CD4-positive, alpha-beta T cell treated with Interleukin-6 at 100 ng/mL for 8 hours (primary cell): ENCODE data around the gene ARF3.
A peak's percentile ranks its signal among the peaks of the same experiment; 100 is the strongest.
"Not testable (repeated sequence)": the region's sequence is repeated elsewhere in the genome, so short reads cannot be mapped to it uniquely, and the experiment has no call there.

Source experiments
- DNase-seq: peaks from one replicate; pipeline ENCODE4 v3.0.0-alpha.2; 2020; ENCODE audit warnings: mixed read lengths, low spot score

The ARF3 gene

GRCh38 chr12:48929551-48929950 is 27.7 kb downstream of the ARF3 start:
- DNase-seq: no peak

- DNase-seq: no peak
Measured at GRCh38 chr12:48927261-48927660, 30.0 kb downstream of the ARF3 start.

GRCh38 chr12:48925304-48926011 is 31.8 kb downstream of the ARF3 start, which contains the start of gene FKBP11:
Gene FKBP11, minus strand, starts transcription at chr12:48925492. Its CDS starts 64 bp downstream, at chr12:48925428.
- DNase-seq: peak; percentile 71

- peak; percentile 73 for DNase-seq
Measured at GRCh38 chr12:48924617-48925303, 32.5 kb downstream of the ARF3 start.

- DNase-seq: no peak
Measured at GRCh38 chr12:48923117-48923516, 34.2 kb downstream of the ARF3 start.

GRCh38 chr12:48917857-48918537 is 39.3 kb downstream of the ARF3 start:
- DNase-seq: peak; percentile 64

GRCh38 chr12:48910196-48910595 is 47.1 kb downstream of the ARF3 start:
- DNase-seq: no peak

GRCh38 chr12:48909698-48910097 is 47.6 kb downstream of the ARF3 start:
- not testable (repeated sequence) for DNase-seq

- no peak for DNase-seq
Measured at GRCh38 chr12:48907245-48907644, 50.0 kb downstream of the ARF3 start.

GRCh38 chr12:48903982-48904411 is 53.3 kb downstream of the ARF3 start:
- DNase-seq: peak; percentile 83

- no peak for DNase-seq
Measured at GRCh38 chr12:48903363-48903981, 53.8 kb downstream of the ARF3 start.

GRCh38 chr12:48901278-48901677 is 56.0 kb downstream of the ARF3 start:
- DNase-seq: no peak

GRCh38 chr12:48899651-48900050 is 57.6 kb downstream of the ARF3 start:
- DNase-seq: no peak

GRCh38 chr12:48894271-48894670 is 63.0 kb downstream of the ARF3 start:
- DNase-seq: no peak

- DNase-seq: peak; percentile 72
Measured at GRCh38 chr12:48890657-48891418, 66.4 kb downstream of the ARF3 start.

GRCh38 chr12:48889679-48890078 is 67.6 kb downstream of the ARF3 start:
- DNase-seq: no peak
